G401 (cell line): Measurements from ENCODE around the gene CDK8. TPM values are rescaled to one million over a fixed set of nuclear protein-coding genes. Genes with fewer than 3 reads are reported as not detected.

Experiments used
- DNase-seq: peaks from one replicate; pipeline ENCODE4 v3.0.0-alpha.2; 2015; ENCODE audit warnings: low spot score
- in situ Hi-C: cut with HindIII; loops from 2 replicates; pipeline ENCODE4 v1.10.0; 2016; ENCODE audit warnings: low sequenced_read_pairs, mixed read lengths
- total RNA-seq: library from RNA; depleted of rRNA; stranded (reverse); fragments of >200 nt; shearing (Covaris generic); gene quantifications from 2 replicates; pipeline ENCODE4 v1.2.3, GENCODE V29; 2014

CDK8 gene
- total RNA-seq, 1 experiment from 2014 or later, result 27.2 TPM

DNA sequence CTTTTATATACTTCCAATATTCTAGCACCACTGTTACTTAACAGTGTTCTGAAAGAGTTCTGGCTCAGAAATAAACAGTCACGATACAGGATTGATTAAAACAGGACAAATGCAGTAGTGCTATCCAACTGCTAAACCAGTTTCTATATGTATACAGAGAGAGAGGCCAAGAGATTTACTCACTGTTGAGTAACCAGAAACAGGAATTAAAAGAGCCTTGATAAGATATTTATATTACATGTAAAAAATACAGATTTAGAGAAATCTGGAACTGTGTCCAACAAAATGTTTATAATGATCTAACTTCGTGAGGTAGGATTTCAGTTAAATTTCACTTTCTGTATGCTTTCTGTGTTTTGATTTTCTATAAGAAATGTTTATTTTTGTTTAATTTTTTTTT lies 116.6 kb downstream of the CDK8 start:
- in situ Hi-C loops, result no loop called here
- DNase-seq, result no peak

DNA sequence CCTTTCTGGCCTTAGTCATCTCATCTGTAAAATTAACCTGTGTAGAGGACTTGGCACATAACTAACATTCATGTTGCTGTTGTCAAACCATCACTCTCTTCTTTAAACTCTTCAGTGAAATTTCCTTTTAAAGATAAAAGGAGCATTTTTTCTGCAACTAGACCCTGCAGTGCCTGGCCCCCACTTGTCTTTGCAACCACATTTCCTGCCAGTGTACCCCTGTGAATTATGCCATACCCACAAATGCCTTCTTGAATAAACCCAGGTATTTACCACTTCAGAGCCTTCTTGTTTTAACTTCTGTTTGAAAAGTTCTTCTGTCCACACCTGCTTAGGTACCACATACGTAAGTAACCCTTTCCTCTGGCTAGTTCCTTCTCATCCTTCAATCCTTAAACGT lies 118.8 kb downstream of the CDK8 start:
- in situ Hi-C loops, result no loop called here
- no peak for DNase-seq

DNA sequence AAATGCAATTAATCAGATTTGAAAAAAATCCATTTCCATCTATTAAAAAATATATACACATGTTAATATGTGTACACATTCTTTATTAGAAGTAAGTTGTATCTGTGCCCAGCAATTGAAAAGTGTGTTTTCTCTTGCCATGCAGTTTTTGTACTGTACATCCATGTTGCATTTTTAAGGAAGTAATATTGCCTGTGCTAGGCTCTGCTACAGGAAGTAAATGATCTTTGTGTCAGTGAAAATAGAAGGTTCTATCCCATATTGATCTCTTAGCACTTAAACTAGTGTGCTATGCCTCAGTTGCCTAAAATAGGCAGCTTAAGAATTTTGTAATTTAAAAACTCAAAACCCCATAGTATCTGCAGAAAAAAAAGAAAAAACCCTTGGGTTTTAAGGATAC lies 122.5 kb downstream of the CDK8 start:
- no peak for DNase-seq
- in situ Hi-C loops, result no loop called here

GRCh38 chr13:26377038-26377437 lies 123.1 kb downstream of the CDK8 start:
- in situ Hi-C loops, result no loop called here

DNA sequence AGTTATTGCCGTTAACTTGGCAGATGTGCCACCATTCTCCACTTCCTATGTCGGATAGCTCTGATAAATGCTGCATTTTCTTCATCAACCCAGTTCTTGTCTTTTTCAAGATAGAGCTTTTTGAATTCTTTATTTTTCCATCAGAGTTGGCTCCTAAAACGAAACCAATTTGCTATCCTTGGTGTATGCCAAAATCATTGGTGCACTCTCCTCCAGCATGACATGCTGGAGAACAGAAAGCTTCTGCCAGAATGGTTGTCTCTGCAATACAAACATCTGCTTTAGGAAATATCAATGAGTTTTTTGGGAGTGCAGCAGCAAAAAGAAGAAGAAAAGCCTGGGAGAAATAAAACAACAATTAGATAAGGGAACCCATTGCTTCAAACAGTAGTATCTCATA lies 124.2 kb downstream of the CDK8 start:
- peak; percentile 6 for DNase-seq
- in situ Hi-C loops, result no loop called here

More at GRCh38 chr13:26377038-26377437, 123.1 kb downstream of the CDK8 start:
- peak; percentile 16 for DNase-seq

DNA sequence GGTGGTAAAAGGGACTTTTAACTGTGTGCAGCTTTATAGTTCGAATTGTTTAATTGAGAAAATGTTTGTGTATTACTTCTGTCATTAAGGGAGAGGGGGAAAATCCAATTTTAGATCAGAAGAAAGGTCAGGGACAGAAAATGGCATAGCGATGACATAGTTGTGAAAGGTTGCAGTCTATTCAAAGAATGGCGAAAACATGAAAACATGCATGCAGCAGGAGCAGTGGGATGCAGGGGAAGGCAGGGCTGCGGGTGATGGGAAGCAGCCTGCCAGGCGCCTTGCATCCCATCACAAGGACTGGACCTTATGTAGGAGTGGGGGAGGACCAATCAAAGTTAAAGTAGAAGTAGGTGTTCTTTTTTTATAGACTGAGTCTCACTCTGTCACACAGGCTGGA lies 125.9 kb downstream of the CDK8 start:
- in situ Hi-C loops, result no loop called here

DNA sequence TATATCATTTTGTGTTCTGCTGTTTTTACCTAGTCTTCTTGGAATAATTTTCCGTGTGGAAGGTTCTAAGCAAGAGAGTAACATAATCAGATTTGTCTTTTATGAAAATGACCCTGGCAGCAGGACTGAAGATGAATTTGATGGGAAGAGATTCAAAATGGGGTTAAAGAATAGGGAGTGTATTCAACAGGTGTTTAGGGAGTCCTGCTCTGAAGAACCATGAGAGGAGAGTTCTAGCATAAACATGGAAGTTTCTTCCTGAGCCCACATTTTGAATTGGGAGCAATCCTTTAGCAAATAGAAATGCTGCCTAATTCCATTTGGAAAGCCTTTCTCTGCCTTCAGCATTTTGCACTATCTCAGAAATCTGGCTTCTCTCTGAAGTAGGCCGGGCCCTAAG lies 127.0 kb downstream of the CDK8 start:
- no peak for DNase-seq
- in situ Hi-C loops, result no loop called here

More for the DNA sequence above, 125.9 kb downstream of the CDK8 start:
- DNase-seq, result no peak

DNA sequence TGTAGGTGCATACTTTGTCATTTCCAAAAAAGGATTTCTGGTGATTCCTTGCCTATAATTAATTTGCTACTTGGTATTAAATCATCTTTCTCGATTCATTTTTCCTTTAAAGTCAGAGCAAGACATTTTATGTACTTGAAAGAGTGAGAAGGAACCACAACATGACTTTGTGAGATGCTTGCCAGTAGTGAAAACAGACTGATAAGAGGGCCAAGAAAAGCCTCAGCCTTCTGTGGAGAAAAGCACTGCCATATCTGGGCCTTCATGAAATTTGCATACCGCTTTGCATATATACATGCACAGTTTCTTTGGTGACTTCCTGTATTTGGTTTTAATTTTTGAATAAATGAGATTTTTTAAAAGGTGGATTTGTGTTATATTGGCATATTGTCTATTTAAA lies 128.4 kb downstream of the CDK8 start:
- in situ Hi-C loops, result no loop called here
- no peak for DNase-seq

GRCh38 chr13:26382835-26383234 lies 128.9 kb downstream of the CDK8 start:
- in situ Hi-C loops, result no loop called here

GRCh38 chr13:26384587-26384986 lies 130.7 kb downstream of the CDK8 start:
- DNase-seq, result no peak
- in situ Hi-C loops, result no loop called here

More at GRCh38 chr13:26382835-26383234, 128.9 kb downstream of the CDK8 start:
- DNase-seq, result no peak

DNA sequence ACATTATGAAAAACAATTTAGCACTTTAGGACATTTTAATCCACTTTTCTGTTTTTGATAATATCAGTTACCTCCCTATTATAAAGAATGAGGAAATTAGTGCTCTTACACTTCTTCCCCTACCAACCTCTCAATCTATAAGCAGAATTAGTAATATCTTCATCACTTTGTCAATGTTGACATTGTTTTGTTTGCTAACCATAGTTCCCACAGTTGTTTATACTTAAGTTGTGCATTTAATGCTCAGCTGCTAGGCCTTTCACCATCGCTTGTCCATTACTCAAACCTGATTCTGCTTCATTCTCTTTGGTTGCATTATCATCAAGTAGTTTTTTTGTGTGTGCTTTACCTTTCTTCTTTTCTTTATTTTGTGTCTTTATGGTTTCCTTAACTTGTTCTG lies 132.1 kb downstream of the CDK8 start:
- in situ Hi-C loops, result no loop called here
- no peak for DNase-seq

DNA sequence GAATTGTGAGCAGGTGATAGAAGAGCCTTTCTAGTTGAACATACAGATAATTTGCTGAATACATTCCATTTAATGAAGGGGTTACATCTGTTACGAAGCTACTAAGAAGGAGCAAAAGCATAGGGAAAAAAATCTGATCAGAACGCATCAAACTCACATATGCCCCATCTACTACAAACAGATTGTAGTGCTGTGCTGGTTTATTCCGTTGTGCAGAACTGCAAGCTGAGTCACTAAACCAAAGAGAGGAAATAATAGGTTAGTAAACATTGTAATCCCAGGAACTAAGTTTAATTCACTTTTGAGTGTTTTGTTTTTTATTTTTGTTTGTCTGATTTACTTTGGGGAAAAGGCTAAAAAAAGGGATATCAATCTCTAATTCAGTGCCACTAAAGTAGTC lies 136.3 kb downstream of the CDK8 start:
- no peak for DNase-seq
- in situ Hi-C loops, result no loop called here

DNA sequence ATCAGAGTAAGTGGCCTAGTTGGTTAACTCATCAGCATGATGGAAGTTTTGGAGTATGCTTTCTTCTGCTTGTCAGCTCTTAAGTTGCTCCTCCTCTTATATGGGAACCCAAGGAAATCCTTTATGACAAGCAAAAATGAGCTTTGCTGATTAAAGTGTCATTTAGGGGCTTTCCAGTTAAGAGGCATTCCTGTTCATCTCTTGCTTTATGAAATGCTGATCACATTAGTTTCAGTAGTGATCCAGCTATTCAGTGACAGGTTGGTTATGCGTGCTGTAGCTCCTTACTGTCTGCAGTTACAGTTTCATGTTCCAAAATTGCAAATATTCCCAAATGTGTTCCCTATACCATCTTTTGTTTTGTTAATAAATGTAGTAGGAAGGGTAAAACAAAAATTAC lies 146.6 kb downstream of the CDK8 start:
- no peak for DNase-seq
- in situ Hi-C loops, result no loop called here

- DNase-seq, result no peak
- in situ Hi-C loops, result no loop called here
Measured at GRCh38 chr13:26401069-26401468, 147.1 kb downstream of the CDK8 start.

DNA sequence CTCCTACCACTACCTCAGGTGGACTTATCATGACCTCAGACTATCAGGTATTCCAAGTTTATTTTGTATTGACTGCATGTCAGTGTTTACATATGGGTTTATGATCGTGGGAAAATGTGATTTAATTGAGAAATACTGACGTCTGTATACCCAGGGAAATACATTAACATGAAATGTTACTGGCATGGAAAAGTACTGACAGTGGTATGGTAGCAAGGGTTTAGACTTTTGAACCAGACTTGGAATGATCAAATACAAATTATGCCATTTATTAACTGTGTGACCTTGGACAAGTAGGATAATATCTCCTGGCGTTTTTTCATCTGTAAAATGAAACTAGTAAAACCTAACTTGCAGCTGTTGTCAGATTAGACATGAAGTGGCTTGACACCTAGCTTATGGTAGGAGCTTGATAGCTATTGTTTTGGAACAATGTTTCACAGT lies 147.7 kb downstream of the CDK8 start:
- DNase-seq, result no peak
- in situ Hi-C loops, result no loop called here

DNA sequence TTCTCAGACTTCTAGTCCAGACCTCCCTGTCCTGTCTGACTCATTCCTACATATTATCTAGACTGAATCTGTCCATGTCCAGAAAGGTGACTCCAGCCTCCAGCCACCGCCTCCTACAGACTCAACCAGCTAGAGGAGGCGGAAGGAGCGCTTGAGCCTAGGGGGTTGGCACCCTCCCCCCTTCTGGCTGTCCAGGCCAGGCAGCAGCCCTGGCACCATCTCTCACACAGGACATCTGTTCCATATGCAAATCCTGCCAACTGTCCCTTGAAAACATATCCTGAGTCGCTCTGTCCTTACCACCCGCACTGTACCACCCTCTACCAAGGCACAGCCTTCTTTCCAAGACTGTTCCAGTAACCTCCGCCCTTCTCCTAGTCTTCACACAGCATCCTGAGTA lies 152.9 kb downstream of the CDK8 start:
- DNase-seq, result peak; percentile 66
- in situ Hi-C loops, result no loop called here

- no peak for DNase-seq
- in situ Hi-C loops, result no loop called here
Measured at GRCh38 chr13:26411206-26411605, 157.3 kb downstream of the CDK8 start.

GRCh38 chr13:26412263-26412662 lies 158.3 kb downstream of the CDK8 start:
- in situ Hi-C loops, result no loop called here
- DNase-seq, result no peak

GRCh38 chr13:26412936-26413716 lies 159.2 kb downstream of the CDK8 start:
- in situ Hi-C loops, result no loop called here
- DNase-seq, result no peak

GRCh38 chr13:26420282-26420960 lies 166.5 kb downstream of the CDK8 start:
- in situ Hi-C loops, result no loop called here
- DNase-seq, result no peak

DNA sequence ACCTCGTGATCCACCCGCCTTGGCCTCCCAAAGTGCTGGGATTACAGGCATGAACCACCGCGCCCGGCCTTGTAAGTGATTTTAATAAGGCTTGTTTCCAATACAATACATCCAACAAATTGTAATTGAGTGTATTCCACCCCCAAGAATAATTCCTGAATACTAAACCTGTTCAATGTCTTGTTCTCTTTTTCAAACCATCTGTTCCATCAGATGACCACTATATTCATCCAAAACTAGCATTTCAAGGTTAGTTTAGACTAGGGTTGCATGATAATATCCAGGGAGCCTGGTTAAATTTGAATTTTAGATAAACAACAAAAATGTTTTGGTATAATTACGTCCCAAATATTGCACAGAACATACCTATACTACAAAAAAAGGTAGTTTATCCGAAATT lies 168.1 kb downstream of the CDK8 start:
- in situ Hi-C loops, result no loop called here
- DNase-seq, result peak; percentile 82
